Fibroblast of peridontal ligament (primary cell): ENCODE results near the gene GJB5.
"Not testable (repeated sequence)": the region's sequence is repeated elsewhere in the genome, so short reads cannot be mapped to it uniquely, and the experiment has no call there.

Experiments used
- DNase-seq: peaks from one replicate; pipeline ENCODE4 v3.0.0-alpha.2; 2010; ENCODE audit errors: extremely low read depth

The GJB5 gene

DNA sequence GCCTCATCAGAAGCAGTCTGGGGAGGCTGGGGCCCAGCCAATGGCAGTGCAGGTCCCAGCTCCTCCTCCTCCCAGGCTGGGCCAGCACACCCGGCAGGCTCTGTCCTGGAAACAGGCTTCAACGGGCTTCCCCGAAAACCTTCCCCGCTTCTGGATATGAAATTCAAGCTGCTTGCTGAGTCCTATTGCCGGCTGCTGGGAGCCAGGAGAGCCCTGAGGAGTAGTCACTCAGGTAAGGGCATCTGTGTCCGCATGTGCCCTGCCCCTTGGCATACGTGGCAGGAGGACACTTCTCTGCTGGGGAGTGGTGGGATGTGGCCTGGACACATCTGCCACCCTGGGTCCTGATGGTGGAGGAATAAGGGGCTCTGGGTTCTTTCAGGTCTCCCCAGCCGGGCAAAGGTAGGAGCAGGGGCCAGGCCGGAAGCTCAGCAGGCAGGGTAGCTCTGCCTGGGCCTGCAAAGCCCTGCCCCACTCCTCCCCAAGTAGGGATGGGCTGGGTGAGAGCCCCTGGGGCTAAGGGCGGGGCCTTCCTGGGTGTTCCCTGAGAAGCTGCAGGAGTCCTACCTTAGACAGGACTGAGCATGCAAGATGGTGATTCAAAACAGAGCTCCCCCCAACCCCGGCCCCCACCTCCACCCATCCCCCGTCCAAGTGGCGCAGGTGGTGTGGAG lies at the start of gene GJB5:
Gene GJB5, plus strand, starts transcription at position 84 of the 674 bp plus-strand sequence. CDS start 2,284 bp downstream, outside the sequence.
- no peak for DNase-seq

DNA sequence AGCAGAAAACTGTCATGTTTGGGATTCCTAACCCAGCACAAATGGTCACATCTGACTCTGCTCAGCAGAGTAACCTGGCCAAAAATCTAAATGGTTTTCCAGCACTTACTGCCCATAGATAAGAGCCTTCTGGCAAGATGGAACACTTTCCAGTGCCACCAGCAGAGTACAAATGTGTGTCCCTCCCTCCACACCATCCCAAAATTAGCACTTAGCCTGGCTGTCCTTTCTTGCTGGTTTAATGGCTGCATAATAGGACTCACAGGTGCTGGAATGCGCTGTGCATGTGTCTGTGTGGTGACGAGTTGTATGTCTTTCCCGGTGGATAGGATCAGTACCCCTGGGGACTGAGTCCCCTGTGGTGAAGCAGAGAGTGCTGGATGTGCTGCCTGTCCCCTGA lies 49.8 kb upstream of the GJB5 start:
- DNase-seq, result no peak

DNA sequence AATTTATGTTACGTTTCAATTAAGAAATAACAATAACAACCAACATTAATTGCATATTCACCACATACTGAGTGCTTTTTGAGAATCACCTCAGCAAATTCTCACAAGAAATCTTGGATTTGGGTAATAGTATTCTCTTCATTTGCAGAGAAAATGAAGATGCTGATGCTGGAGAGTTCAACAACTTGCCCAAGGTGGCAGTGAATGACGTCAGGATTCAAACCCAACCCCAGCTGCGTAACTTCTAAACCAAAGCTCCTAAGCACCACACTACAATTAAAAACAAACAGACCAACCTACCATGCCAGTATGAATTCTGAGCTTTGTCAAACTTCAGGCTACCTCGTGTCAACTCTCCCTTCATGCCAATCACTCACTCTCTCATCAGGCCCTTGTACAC lies 46.7 kb upstream of the GJB5 start:
- no peak for DNase-seq

DNA sequence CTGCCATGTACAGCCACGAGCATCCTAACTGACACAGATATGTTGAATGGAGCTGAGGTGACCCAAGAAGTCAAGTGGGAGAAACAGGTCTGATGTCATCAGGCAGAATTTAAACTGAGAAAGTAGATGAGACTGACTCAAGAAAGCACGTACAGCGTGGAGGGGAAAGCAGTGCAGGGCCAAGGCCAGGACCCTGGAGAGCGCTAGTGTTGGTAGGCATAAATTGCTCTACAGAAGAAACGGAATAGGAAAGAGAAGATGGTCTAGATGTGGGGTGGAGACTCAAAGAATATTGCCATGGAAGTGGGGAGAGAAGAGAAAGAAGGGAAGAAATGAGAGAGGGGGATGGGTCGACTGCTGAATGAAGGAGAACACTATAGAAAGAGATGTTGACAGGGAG lies 45.3 kb upstream of the GJB5 start:
- no peak for DNase-seq

DNA sequence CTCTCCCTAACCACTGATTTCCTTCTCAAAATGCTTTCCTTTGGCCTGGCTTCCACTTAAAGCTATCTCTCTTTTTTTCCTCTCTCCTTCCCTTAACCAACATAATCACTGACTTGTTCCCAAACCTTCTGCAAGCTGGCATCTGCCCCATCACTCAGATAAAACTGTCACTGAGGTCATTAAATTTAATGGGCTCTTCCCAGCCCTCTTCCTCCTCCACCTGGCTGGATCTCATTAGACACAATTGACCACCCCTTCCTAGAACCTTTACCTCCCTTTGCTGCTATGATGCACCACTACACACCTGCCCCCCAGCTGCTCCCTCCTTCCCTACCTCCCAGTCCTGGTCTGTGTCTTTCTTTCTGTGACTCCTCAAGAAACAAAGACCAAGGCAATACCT lies 44.0 kb upstream of the GJB5 start:
- DNase-seq, result no peak

DNA sequence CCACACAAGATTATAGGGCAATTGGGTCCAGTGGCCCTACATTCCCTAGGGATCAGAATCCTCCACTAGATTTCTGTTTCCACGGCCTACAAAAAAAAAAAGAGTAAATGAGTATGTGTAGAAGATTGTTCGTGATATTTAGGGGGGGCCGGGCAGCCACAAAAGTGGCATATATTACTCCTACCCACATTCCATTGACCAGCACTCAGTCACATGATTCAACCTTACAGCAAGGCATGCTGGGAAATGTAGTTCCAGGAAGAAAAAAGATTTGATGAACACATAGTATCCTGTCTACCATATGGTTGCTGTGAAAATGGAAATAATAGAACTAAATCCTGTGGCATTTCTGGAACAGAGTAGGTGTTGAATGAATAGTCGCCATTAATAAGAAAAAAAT lies 43.4 kb upstream of the GJB5 start:
- no peak for DNase-seq

DNA sequence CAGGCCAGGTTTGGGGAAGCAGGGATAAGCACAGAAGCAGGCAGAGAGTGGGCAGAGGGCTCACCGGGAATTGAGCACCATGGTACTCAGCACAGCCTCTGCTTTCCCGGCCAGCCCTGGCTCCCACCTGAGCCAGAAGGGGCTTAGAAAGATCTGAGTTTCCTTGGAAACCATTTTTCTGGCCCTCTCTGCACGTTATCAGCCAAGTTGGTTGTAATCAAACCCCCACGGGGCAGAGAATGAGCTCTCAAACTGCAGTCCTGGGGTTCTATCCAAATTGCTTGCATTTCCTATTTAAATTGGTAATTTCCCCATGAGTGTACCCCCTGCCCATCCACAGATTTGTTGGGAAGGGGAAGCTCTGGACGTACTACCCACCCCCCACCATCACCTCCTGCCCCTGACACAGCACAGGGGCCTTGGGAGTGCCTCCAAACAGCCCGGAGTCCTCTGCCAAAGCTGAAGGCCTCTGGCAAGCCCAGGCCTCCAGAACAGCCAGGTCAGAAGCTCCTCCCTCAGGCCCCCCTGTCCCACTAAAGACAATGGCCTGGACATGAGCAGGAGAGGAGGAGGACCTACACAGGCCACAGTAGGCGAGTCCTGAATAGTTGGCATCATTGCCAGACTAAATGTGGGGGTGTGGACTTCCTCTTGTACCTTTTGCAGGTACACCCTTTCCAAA lies 42.7 kb upstream of the GJB5 start:
- DNase-seq, result no peak

DNA sequence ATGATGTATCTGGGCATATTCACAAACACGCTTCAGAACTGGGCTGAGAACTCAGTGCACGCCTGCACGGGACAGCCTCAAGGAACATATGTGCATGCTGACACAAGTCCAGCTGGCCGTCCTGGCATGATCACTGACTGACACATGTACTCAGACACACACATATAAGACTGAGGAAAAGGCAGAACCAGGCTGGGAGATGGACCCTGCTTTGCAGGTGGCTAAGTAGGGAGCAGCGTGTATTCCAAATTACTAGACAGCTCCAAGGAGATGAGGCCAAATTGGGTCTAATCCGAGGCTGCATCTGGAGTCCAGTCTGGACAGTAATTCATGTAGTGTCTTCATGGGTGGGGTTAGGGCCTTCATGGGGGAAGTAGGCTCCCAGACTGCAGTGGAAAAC lies 41.4 kb upstream of the GJB5 start:
- DNase-seq, result no peak

DNA sequence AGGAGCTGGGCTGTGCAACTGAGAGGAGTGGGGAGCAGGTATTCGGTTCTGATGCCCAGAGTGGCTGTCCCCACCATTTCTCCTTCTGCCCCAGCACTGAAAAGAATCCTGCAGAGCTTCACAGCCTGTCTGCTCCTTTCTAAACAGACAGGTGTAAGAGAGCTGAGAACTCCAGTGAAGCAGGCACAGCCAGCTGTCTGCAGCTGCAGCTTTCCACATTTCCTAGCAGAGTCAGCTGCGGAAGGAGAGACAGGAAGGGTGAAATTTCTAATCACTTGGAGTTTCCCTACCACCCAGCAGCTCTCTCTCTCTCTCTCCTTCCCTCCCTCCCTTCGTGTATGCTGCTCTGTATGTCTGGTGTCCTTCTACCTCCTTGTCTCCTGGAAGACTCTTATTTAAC lies 40.5 kb upstream of the GJB5 start:
- no peak for DNase-seq

DNA sequence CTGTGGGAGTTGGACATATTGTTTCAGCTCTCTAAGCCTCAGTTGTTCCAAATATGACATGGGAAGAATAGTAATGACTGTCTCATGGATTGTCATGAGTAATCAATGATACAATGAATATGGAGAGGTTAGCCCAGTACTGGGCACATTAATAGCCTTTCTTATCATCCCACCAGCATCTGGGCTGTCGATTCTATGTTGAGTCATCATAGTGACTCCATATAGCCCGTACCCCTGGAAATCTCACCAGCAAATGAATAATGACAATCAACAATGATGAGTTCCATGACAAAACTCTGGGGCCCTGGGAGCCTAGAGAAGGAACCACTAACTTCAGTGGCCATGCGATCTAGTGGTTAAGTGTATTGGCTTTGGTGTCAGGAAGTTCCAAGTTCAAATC lies 39.7 kb upstream of the GJB5 start:
- DNase-seq, result no peak

DNA sequence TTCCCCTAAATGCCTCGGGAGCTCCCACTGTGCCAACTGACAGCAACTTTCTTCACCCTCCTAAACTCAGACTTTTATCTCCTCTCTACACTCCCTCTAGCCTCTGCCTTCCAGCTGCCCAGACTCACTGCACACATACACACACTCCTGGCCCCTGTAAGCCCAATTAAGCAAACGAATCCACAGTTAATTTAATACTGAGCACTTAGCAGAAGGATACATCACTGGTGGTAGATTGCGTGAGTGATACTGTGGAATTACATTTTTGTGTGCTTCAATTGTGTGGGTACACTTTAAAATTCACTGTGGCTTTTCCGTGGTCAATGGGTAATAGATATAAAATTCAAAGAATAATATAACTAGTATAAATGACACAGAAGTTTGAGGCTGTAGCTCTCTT lies 33.6 kb upstream of the GJB5 start:
- DNase-seq, result no peak

DNA sequence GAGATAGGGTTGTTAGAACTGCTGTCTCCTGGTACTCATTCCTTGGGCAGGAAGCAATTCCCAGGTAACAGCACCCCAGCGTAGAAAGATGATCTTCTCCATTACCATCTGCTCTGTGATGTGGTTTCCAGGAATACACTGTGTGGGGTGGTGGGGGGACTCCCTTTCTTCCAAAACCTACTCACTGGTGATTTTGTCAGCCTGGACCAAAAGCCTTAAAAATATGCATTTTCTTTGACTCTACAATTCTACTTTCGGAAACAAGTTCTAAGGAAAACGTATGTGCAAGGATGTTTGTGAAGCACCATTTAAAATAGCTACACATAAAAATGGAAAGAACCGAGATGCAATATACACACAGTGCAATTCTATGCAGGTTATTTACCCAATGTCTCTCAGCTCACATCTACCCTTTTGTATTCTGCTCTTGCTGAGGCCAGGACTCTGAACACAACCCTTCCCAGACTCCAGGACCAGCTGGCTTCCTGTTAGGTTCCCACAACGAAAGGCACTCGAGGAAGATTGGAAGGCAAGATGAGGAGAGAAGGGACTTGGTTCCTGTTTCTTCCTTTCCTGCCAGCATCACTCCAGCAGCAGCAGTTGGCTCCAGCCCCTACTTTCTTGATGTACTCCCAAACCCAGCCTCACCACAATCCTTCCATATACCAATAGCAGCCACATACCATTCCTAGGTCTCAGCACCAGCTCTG lies 33.0 kb upstream of the GJB5 start:
- no peak for DNase-seq

DNA sequence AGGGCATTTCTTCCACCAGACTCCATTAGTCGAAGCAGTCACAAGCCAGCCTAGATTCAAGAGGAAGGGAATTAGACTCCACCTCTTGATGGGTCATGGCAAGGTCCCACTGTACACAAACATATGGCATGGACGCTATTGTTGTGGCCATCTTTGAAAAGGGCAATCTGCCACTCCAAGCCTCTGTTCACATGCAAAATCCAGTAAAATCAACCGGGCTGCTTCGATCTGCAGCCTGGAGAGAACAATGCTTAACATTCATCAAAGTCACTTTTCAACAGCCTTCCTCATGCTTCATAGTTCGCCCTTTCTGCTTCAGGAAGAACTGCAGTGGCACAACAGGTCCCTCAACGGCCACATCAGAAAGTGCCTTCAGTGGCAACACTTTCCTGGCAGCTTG lies 28.0 kb upstream of the GJB5 start:
- no peak for DNase-seq

DNA sequence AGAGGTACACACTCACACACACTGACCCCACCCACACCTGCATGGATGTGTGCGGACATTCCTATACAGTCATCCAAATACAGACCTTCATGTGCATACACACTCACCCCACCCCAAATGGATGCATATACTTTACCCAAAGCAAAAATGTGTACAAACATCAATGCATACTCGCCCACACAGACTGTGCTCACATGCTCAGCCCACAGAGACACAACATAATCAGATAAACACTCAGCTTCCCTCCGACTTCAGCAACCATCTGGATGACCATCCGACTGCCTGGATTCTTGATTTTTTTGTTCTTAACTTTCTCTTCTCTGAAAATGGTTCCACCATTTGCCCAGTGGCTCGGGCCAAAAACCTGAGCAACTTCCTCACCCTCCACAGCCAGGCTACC lies 24.4 kb upstream of the GJB5 start:
- DNase-seq, result no peak

DNA sequence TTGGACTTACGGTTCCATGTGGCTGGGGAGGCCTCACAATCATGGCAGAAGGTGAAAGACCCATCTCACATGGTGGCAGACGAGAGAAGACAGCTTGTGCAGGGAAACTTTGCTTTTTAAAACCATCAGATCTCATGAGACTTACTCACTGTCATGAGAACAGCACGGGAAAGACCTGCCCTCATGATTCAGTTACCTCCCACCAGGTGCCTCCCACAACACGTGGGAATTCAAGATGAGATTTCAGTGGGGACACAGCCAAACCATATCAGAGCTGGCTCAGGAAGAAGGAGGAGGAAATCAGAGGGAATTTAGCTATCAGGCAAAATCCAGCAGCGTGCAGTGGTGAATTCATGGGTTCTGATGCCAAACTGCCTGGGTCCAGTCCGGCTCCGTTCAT lies 22.0 kb upstream of the GJB5 start:
- not testable (repeated sequence) for DNase-seq

DNA sequence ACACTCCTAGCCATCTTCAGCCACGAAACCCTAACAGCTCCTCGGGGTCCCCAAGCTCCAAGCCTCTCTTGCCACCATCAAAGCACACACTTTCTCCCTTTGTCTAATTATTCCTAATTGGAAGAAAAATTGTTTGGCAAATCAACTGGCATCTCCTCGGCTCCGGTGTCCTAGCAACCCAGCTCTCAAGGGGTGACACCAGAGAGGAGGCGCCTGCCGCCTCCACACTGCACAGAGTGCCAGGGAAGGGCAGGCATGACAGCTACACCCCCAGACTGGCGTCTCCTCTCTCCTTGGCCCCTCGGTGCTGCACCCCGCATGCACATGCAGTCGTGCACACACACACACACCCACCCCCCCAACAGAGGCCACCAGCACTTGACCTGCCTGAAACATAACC lies 18.2 kb upstream of the GJB5 start:
- DNase-seq, result no peak

DNA sequence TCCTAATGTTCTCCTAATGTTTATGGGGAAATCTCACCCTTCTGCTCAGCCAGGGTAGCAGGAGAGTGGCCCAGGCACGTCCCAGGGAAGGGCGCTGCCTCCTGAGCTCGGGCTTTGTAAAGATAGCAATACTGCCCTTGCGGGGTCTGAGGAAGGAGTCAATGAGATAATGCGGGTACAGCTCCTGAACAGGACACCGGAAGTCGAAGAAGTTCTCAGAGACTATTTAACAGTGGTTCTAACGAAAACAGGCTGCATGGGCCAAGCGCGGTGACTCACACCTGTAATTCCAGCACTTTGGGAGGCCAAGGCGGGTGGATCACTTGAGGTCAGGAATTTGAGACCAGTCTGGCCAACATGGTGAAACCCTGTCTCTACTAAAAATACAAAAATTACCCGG lies 17.6 kb upstream of the GJB5 start:
- not testable (repeated sequence) for DNase-seq

DNA sequence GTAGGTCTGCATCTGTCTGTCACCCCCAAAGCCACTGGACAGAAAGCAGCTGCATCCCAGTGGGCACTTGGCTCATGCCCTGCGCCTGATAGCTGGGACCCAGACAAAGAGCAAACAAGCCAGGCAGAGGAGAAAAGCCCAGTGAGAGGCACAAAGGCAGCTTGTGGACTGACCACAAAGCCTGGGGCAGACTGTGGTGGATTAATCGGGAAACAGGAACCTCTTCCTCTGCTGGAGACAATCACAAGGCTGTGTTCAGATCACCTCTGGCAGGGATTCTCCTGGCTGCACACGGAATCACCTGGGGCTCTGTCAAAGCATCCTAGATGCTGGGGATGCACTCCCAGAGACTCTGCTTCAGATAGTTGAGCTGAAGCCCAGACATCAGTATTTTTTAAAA lies 15.2 kb upstream of the GJB5 start:
- no peak for DNase-seq

DNA sequence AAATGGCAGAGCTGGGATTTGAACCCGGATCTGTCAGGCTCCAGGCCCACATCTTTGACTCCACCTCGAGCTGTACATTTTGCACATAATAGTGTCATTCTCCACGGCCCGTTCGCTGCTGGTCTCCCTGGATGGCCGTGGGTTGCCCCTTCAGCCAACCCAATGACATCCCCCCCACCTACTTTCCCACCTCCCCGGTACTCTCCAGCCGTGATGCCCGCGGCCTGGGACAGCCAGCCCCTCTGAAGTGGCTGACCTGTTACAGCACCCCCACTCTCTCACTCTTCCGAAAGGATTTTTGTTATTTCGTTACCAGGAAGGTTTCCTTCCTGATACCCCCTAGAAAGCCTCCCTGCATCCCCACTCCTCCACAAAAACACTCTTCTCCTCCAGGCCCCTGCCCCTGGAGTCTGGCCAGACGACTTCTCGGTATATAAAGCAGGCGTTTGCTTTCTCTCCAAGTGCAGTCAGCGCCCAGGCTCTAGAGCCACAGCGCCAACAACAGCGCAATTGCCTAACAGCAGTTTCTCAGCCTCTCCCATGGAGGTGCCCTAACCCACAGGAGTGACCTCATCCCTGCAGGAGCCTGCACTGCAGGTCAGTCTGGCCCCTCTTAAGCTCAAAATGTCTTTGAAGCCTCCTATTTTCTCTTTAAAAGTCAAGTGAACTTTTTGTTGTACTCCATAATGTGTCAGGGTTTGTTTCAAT lies 14.5 kb upstream of the GJB5 start:
- no peak for DNase-seq

DNA sequence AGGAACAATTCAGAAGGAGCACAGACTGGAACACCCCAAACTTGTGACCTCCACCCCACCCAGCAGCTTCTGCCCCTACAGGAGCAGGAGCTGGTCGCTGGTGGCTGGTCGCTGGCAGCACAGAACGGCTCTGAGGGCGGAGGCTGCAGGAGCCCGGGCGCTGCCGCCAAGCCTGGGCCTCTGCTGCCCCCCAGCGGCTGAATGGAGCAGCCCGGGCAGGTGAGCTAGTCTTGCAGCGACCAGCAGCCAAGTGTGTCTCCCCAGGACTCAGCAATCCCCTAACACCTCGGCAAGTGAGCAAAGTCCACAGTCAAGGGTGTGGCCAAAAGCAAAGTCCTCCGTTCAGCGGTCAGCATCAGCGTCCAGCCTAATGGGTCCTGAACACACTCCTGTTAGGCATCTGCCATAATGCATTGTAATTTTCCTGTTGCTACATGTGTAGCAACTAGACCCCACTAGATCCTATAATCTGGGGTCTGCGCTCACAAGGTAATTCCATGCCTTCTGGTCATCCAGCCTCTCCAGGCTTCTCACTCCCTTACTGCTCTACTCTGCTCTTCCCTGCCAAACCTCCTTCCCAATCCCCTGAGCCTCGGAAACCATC lies 12.1 kb upstream of the GJB5 start:
- peak; percentile 43 for DNase-seq

DNA sequence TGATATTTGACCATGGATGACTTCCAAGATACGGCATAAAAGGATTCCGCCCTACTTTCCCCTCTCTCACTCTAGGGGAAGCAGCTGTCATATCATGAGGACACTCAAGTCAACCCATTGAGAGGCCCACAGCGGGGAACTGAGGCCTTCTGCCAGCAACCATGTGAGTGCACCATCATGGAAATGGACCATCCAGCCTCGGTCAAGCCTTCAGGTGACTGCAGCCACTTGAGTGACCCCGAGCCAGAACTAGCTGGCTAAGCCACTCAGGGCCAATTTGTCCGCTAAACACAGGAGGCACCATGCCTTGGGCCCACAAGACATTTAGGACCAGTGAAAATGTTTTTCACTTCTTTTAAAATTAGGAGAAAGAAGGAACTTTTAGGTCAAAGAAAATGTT lies 11.1 kb upstream of the GJB5 start:
- no peak for DNase-seq

DNA sequence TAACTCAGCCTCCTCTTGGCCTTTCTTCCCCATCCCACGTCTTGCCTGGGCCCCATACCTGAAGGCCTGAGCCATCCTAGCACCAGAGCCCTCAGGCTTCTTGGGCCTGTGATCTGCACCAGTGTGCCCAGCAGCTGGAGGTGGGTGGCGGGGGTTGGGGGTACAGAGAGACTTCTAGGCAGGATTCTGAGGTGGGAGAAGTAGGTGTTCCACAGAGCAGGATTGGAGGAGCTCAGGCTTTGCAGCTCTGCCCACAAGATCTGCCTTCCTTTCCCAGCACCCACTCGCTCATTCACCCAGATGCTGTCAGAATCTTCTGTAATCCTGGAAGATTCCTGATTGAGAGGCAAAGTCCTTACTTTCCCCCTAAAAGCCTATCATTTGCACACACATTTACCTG lies 10.0 kb upstream of the GJB5 start:
- DNase-seq, result no peak
